Choroid plexus epithelial cell (primary cell): ENCODE data around the gene ACTL9.

ENCODE experiments used
- DNase-seq: peaks from one replicate; pipeline ENCODE4 v3.0.0-alpha.2; 2010; ENCODE audit warnings: low read depth
- H3K4me3 ChIP-seq: 2 replicates; pipeline ENCODE4 v1.5.1; 2011; ENCODE audit warnings: low read depth, mild to moderate bottlenecking, control low read depth, low read length, moderate library complexity
- TF ChIP-seq, protein P1 (sequence below): conservative IDR thresholded peaks from 2 replicates; pipeline ENCODE4 v1.5.1; 2011; ENCODE audit warnings: low read depth, mild to moderate bottlenecking, control low read depth, inconsistent platforms, low read length, moderate library complexity

Gene ACTL9

GRCh38 chr19:8684001-8684902 lies 14.3 kb downstream of the ACTL9 start:
- TF ChIP-seq, protein P1, sequence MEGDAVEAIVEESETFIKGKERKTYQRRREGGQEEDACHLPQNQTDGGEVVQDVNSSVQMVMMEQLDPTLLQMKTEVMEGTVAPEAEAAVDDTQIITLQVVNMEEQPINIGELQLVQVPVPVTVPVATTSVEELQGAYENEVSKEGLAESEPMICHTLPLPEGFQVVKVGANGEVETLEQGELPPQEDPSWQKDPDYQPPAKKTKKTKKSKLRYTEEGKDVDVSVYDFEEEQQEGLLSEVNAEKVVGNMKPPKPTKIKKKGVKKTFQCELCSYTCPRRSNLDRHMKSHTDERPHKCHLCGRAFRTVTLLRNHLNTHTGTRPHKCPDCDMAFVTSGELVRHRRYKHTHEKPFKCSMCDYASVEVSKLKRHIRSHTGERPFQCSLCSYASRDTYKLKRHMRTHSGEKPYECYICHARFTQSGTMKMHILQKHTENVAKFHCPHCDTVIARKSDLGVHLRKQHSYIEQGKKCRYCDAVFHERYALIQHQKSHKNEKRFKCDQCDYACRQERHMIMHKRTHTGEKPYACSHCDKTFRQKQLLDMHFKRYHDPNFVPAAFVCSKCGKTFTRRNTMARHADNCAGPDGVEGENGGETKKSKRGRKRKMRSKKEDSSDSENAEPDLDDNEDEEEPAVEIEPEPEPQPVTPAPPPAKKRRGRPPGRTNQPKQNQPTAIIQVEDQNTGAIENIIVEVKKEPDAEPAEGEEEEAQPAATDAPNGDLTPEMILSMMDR, result no peak
- no peak overlapping the region for H3K4me3 ChIP-seq
- no peak for DNase-seq

DNA sequence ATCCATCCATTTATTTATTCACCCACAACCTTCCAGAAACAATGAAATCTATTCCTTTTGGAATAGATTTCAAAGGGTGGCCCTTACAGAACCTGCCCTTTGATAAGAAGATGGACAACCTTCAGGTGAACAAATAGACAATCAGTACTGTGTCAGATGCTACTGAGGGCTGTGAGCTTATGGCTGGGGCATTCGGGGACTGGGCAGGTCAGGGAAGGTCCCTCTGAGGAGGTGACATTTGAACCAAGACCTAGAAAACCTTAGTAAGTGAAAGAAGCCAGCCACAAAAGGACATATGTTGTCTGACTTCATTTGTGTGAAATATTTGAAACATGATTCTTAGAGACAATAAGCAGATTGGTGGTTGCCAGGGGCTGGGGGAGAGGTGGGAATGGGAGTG lies 15.7 kb downstream of the ACTL9 start:
- H3K4me3 ChIP-seq, result no peak overlapping the region
- TF ChIP-seq, protein P1, result no peak
- no peak for DNase-seq

- DNase-seq, result no peak
- TF ChIP-seq, protein P1, result no peak
- no peak overlapping the region for H3K4me3 ChIP-seq
Measured at GRCh38 chr19:8682472-8682871, 16.1 kb downstream of the ACTL9 start.

DNA sequence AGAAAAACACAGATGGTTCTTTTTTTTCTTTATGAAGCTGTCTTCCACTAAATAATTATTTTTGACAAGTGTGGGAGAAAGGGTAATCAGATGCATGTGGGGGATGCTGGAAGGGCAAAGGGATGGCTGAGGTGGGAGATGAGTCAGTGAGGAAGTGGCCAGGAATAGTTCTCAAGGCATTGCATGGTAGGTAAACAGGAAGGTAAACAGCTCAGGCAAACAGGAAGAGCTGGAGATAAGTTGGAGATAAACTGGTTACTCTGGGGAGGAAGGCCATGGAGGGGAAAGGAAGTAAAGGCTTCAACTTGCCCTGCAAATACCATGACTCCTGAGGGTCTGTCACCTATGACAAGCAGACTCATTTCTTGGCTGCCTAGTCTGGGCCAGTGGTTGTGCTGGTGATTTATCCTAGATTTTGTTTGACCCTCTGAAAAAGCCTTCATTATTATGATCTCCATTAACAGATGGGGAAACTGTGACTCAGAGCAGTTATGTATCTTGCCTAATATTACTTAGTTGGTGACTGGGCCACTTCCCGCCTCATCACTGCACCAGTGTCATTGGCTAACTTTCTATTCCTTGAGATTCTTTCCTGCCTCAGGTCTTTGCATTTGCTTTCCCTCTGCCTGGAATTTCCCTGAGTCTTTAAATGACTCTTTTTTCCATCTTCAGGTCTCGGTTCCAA lies 17.1 kb downstream of the ACTL9 start:
- TF ChIP-seq, protein P1, result no peak
- no peak overlapping the region for H3K4me3 ChIP-seq
- DNase-seq, result no peak

DNA sequence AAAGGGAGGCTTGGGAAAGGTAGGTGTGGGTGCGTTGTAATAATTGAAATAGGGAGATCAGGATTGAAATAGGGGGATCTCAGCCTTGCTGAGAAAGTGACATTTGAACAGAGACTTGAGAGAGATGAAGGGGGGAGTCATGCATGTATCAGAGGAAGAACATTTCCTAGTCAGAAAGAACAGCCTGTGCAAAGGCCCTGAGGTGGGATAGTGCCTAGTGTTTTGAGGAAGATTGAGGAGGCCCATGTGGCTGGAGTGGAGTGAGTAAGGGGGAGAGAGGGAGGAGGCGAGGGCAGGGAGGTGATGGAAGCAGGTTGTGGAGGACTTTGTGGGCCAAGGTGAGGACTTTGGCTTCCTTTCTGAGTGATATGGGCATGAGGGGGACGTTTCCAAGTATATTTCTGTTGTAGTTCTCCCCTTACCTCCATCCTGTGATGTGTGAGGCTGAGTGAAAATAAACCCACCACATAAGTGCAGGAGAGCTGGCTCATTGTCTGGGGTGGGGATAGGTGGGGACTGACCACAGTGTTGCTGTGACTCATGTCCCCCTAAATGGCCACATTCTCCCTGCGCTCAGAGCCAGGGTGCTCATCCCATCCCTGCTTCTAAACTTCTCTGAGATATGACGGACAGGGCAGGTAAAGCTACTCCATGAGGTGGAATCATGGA lies 17.8 kb downstream of the ACTL9 start:
- no peak overlapping the region for H3K4me3 ChIP-seq
- TF ChIP-seq, protein P1, result no peak
- DNase-seq, result no peak

- no peak overlapping the region for H3K4me3 ChIP-seq
- TF ChIP-seq, protein P1, result no peak
- DNase-seq, result no peak
Measured at GRCh38 chr19:8678244-8678807, 20.3 kb downstream of the ACTL9 start.
